Stimulated activated CD4-positive, alpha-beta T cell treated with anti-CD3 and anti-CD28 coated beads, Interleukin-4, amount 100 ng/mL, for 4 hours (primary cell): ENCODE results near the gene PRR18.

Experiments
- DNase-seq, 2 experiments: peaks; one replicate each; pipeline ENCODE4 v3.0.0-alpha.2; 2020

The PRR18 gene

GRCh38 chr6:166305562-166306117, 2.6 kb downstream of the PRR18 start:
- DNase-seq, result no peak

DNA sequence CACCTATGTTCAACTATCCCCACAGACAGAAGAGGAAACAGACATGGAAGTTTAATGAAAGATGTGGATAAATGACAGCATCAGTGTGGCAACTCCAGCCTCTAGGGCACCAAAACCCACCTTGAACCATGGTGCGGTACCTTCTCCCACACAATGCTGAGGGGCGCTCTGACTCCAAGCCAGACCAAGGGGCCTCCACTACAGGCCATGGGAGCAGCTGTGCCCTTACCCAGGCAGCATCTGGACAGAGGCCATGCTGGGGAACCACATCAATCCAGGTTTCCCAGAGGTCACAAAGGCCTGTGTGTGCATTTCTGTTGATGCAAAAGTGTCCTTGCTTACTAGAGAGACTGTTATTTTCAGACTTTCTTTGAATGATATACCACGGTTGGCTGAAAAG, 4.1 kb downstream of the PRR18 start:
- no peak for DNase-seq

DNA sequence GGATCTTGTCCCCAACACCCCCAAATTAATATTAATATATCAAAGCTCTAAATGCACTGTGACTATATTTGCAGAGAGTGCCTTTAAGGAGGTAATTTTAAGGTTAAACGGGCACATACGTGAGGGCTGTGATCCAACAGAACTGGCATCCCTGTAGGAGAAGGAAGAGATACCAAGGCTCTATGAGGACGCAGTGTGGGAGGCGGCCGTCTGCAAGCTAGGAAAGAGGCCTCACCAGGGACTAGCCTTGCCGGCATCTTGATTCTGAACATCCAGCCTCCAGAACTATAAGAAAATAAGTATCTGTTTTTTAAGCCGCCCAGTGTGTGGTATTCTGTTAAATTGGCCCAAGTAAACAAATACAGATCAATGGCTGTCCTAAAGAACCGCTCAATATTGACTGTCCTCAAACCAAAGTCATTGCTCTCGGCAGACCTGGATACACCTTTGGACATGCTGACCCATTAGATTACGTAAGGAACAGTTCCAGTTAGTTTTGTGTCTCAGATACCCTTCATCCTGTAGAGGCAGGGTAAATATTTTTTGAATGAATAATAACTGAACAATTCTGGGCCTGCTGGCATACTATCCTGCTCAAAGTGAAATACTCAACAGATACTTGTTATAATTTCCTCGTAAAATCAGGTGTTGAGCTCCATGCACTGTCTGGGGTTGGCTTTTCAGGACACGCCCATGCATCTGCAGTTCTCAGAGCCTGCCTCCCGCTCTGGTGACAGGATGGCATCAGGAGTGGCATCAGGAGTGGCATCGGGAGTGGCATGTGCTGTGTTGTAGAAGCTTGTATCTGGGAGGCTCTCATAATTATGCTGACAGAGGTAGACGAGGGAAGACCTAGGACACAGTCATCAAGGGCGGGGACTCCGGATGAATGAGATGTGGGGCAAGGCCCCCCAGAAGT, 6.3 kb downstream of the PRR18 start:
- DNase-seq, result no peak

DNA sequence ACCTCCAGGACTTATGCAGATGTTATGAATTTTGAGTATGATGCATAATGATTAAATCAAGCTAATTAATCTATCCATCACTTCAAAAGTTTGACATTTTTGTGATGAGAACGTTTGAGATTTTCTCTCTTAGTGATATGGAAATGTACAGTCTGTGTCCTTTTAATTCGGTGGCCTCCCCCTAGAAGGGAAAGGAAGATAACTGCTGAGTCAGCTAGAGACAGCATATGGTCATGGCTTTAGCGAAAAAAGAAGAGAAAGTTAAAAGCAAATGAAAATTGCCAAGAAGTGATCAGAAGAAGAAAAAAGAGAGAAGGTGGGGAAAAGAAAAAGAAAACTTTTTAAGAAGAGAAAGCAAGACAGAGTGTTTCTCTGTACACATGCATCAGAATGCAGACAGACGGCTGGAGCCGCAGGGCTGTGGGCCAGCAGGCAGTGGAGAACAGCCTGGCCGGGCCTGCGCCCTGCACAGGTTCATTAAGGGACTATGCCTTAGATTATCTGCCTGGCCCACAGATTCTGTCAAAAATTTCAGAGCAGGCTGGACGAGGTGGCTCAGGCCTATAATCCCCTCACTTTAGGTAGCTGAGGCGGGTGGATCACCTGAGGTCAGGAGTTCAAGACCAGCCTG, 7.7 kb downstream of the PRR18 start:
- no peak for DNase-seq

DNA sequence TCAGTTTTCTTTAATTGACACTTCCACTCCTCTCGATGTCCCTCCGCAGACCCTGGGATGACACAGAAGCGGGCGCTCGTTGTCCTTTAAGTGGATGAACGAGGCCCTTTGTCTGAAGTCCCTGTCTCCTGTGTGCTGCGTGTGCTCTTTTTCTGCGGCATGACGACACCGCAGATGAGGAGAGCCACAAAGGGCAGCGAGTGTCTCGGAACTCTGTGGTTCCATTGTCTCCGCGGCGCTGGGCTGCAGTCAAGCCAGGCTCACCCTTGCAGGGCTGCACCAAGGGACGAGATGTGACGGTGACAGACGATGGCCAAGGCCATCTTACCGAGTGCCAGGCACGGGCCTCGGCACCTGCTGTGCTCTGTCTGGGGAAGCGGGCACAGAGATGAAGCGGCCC, 10.6 kb downstream of the PRR18 start:
- DNase-seq, result no peak

- no peak for DNase-seq
Observed at GRCh38 chr6:166296035-166296883, 11.9 kb downstream of the PRR18 start.

GRCh38 chr6:166293731-166294584, 14.2 kb downstream of the PRR18 start:
- DNase-seq, result no peak

GRCh38 chr6:166289207-166290060, 18.8 kb downstream of the PRR18 start:
- no peak for DNase-seq

GRCh38 chr6:166286839-166287271, 21.3 kb downstream of the PRR18 start:
- no peak for DNase-seq

DNA sequence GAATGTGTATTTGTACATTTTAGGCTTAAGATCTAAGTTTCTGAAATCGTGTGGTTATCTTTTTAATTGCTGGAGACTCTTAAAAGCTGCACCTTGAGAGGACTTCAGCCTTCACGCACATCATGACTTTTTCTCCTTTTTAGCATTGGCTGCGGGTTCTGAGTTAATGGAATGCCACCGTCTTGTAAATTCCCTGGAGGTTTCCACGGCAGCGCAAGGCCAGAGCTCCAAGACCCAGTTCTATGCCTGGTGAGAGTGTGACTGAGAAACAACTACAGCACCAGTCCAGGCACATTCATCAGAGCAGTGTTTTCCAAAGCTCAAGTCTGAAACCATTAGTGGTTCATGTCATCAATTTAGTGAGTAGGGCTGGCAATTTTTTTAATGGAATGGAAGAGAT, 23.0 kb downstream of the PRR18 start:
- no peak for DNase-seq

GRCh38 chr6:166284640-166285039, 23.6 kb downstream of the PRR18 start:
- DNase-seq, result no peak

GRCh38 chr6:166282394-166283032, 25.7 kb downstream of the PRR18 start:
- no peak for DNase-seq

GRCh38 chr6:166281104-166281503, 27.1 kb downstream of the PRR18 start:
- DNase-seq, result no peak

DNA sequence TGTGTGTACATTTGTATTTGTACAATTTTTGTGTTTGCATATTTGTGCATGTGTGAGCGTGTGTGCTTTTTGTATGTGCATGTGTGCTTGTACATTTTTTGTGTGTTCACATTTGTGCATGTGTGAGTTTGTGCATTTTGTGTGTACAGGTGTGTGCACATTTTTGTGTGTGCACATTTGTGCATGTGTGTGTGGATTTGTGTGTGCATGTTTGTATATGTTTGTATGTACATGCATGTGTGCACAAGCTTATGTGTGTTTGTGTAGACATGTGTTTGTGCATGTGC, 28.9 kb downstream of the PRR18 start:
- no peak for DNase-seq

GRCh38 chr6:166278579-166279392, 29.4 kb downstream of the PRR18 start:
- DNase-seq, result no peak

DNA sequence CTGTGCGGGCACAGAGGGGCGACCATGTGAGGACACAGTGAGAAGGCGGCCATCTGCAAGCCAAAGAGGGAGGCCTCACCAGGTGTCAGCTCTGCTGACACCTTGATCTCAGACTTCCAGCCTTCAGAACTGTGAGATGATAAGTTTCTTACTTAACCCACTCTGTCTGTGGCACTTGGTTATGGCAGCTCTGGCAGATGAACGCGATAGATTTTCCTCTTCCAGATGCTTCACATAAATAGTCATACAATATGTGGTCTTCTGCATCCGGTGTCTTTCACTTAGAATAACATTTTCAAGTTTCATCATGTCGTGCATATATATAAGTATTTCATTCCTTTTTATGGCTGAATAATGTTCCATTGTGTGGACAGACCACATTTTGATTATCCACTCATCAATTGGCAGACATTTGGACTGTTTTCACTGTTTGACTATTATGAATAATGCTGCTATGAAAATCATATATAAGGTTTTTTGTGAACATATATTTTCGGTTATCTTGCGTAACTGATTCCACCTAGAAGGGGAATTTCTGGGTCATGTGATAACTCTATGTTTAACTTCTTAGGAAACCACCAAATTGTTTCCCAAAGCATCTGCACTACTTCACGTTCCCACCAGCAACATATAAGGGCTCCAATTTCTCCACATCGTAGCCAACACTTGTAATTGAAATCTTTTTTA, 30.2 kb downstream of the PRR18 start:
- no peak for DNase-seq

GRCh38 chr6:166277018-166277417, 31.2 kb downstream of the PRR18 start:
- no peak for DNase-seq

DNA sequence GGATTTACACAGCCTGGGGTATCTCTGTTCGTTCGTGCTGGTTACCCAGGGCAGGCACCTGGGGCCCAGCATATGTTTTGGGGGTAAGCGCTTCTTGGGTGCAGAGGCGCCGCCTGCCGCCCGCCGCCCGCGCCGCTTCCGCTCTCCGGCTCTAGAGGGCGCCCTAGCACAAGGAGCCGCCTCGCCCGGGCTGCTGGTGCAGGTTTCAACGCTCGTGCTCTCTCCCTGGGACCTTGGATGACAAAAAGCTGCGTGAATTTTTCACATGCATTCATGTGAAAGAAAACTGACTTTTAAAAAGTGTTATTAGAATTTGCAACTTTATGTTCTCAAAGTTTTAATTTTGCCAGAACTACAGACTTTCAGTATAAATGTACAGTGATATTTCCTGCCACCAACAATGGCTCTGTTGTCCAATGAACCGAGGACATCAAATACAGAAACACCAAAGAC, 32.5 kb downstream of the PRR18 start:
- peak; percentile 67 to 82 for DNase-seq

DNA sequence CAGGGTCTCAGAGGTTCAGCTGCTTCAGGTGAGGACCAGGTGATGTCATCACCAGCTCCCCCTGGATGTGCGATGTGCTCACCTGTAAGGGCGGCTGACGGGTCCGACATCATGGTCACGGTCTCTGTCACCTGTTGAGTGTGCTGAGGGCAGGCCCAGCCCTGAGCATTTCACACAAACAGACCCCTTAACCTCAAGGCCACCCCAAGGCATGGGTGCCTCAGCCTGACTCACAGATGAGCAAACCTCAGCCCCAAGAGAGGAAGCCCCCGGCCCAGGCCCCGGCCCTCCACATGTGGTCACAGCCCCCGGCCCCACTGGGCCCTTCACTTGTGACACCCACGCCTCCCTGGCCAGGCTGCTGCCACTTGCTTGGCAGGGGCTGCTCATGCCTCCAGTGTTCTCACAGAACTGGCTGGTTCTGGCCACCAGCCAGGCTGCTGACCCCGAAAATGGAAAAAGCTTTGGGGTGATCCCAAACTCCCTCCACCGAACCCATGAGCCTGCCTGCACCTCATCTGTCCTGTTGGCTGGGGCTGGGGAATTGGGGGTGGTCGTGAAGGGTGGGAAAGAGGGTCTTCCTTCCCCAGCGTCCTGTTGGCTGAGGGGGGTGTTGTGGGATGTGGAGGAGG, 33.3 kb downstream of the PRR18 start:
- DNase-seq, result no peak
